GM20000 (cell line): ENCODE measurements around the gene NHS.

Experiments used
- DNase-seq: peaks from one replicate; pipeline ENCODE4 v3.0.0; 2012; ENCODE audit warnings: low spot score
- TF ChIP-seq, protein P1 (sequence below): IDR thresholded peaks from 2 replicates; pipeline ENCODE4 v1.5.1; 2012; ENCODE audit warnings: mild to moderate bottlenecking, control low read depth; ENCODE audit errors: extremely low read depth, missing control alignments

The NHS gene

DNA sequence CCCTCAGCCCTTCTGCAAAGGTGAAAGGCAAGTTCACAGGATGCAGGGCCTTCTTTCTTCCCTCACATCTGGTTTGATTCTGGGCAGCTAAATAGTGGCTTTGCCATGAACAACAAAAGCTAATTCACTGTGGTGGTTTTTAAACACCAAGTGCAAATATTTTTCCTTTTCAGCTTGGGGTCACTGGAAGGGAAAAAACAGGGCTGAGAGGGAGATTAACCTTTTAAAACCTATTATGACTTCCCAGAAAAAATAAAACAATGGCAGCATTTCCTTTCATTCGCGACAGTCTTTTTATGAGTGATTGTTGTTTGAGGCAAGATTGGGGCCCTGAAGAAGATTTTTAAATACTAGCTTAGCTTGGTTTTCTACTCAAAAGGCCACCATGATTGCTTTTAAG lies 258.5 kb downstream of the NHS start:
- TF ChIP-seq, protein P1, sequence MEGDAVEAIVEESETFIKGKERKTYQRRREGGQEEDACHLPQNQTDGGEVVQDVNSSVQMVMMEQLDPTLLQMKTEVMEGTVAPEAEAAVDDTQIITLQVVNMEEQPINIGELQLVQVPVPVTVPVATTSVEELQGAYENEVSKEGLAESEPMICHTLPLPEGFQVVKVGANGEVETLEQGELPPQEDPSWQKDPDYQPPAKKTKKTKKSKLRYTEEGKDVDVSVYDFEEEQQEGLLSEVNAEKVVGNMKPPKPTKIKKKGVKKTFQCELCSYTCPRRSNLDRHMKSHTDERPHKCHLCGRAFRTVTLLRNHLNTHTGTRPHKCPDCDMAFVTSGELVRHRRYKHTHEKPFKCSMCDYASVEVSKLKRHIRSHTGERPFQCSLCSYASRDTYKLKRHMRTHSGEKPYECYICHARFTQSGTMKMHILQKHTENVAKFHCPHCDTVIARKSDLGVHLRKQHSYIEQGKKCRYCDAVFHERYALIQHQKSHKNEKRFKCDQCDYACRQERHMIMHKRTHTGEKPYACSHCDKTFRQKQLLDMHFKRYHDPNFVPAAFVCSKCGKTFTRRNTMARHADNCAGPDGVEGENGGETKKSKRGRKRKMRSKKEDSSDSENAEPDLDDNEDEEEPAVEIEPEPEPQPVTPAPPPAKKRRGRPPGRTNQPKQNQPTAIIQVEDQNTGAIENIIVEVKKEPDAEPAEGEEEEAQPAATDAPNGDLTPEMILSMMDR = no peak
- DNase-seq = no peak

DNA sequence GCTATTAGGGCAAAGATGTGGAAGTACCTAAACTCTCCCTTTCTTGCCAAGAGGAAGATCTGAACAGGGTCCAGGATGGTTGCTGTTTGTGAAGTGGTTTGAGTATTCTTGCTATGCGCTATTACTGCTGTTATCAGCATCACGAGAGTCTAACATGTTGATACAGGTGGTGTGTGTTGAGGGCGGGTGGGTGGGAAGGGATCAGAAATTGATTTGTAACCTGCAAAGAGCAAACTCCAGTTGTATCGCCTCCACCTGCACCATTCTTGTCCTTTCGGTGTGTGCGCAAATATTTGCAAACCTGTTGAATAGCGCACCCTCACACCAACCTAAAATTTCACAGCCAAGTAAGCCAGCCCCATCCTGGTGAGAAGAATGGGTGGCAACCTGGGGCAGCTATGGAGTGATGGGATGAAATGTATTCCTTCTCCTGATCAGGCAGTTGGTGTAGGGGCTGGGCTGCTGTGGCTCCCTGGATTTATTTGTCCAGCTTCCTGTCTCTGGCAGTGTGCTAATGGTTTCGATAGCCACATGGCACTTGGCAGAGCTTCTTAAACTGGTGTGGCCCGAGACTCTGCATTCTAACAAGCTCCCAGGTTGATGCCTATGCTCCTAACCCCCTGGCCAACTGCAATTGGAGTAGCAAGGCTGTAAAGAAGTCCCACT lies 259.7 kb downstream of the NHS start:
- no peak for DNase-seq
- TF ChIP-seq, protein P1 = no peak

DNA sequence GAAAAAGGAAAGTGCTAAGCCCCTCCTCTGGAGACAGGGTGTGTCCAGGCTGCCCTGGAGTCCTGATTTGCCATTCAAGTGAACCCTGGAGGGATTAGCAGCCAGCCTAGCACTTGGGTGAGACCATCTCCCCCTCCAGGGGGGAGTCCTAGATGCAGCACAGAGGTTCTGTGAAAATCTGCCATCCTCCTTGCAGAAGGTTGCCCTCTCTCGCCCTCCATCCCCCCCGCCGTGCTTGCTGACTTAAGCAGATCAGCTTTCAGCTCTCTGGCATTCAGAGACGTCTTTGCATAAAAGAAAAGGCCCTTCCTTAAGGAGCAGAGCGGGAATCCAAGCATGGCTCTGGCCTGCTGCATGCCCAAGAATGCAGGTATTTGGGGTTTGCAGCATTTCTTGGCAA lies 260.2 kb downstream of the NHS start:
- no peak for DNase-seq
- TF ChIP-seq, protein P1 = no peak

DNA sequence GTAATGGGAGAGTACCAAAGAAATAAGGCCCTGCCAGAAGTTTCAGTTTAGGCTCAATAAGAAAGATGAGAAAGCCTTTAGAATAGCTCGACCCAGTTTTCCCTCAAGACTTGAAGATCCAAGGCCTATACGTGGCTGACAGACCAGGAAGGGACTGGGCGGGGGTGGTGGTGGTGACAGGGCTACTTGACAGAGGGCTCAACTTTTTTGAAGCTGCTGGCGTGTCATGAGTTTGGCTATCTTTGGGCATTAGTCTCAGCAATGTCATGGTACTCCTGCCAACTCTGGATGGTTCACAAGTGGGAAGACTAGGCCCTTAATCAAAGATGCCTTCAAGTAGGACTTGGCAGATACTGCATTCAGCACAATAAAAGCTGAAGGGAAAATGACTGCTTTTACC lies 262.2 kb downstream of the NHS start:
- DNase-seq = no peak
- TF ChIP-seq, protein P1 = no peak

DNA sequence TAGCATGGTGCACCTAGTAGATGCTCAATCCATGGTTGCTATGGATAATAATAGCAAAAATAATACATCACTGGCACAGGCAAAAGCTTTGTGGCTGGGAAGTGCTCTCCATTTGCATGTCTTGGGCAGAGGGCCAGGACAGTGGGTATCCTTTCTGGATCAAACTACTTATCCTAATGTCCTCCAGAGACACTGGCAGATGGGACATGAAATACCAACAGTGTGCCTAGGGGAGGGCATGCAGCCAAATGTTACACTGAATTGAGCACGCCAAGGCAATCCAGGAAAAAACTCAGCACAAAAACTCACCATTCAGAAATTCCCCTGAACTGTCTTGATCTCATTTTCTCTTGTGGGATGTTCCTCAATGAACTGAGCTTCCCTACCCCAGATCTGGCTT lies 263.7 kb downstream of the NHS start:
- no peak for DNase-seq
- TF ChIP-seq, protein P1 = no peak

DNA sequence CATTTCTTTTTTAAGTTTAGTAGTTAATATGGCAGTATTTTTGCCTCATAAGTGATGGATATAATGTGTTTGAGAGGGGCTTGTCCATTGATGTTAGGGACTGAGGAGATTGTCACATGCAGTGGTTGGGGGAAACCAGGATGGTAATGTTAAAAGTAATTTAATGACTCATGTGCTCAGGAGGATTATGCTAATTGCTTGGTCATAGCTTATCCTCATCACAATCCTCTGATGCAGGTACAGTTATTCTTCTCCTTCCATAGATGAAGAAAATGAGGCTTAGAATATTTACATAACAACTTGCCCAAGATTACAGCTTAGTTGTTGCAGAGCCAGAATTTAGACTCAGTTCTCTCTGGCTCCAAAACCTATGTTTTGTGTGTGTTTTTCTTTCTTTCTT lies 267.9 kb downstream of the NHS start:
- DNase-seq = no peak
- TF ChIP-seq, protein P1 = no peak

DNA sequence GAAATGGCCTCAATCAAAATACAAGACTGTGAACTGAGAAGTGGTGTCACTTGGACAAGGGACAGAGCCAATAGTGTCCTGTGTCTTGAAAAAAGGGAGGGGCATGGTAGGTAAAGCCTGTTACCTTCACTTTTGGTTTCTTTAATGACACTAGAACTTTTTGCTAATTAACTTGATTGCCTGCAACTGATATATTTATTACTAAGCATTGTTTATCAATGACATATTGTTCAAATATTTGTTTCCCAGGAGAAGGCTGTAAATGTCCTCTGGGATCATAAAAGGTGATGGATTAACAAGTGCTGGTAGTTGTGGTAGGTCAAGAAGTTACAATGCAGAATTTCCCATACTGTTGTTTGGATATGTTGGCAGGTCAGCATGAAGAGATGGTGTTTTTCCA lies 268.5 kb downstream of the NHS start:
- TF ChIP-seq, protein P1 = no peak
- no peak for DNase-seq
